ENCODE results near the gene DOCK3. TPM values are rescaled to one million over a fixed set of nuclear protein-coding genes. Genes with fewer than 3 reads are reported as not detected.

DOCK3 gene
- total and polyA plus RNA-seq, 2 of the 4 experiments (the other 2 are of a cell fraction) = under 0.01 to 0.12 TPM

- no TSS peak for BruUV-seq (replicated peaks)
Observed at GRCh38 chr3:51426921-51427320, 752.2 kb downstream of the DOCK3 start.

More at GRCh38 chr3:51426921-51427320, 752.2 kb downstream of the DOCK3 start:
- H3K79me1 ChIP-seq (ENCODE audit: low read depth in 1 of 2, low read length in 2 of 2) = no peaks in the 10 kb centered on the region; a peak in 2 of 4 replicates
- no peak overlapping the region for H4K8ac ChIP-seq (ENCODE audit: low read depth in 2 of 2, low read length in 2 of 2)
- H2BK120ac ChIP-seq (ENCODE audit: low read depth, low read length) = no peak overlapping the region
- H2BK5ac ChIP-seq (ENCODE audit: low read depth, low read length, poor library complexity, severe bottlenecking) = no peak overlapping the region
- WGBS, 2 experiments (ENCODE audit: extremely low coverage in 2 of 2, insufficient read length in 1 of 2) = no CpG with 5 or more reads among the region's 4 CpGs
- H3K4me3 ChIP-seq (ENCODE audit: insufficient read depth, low read depth, low read length) = no peak overlapping the region
- H4K91ac ChIP-seq (ENCODE audit: insufficient read depth, low read depth, low read length) = no peak overlapping the region
- ChIA-PET POLR2A (ENCODE audit: unreplicated experiment) (no interaction called here), CTCF (no interaction called here)
- no peak overlapping the region for H2AK9ac ChIP-seq (replicated peaks; ENCODE audit: low read depth, low read length, poor library complexity)
- no peak overlapping the region for H4K5ac ChIP-seq (ENCODE audit: low read depth, low read length)
- no peak overlapping the region for H3K9ac ChIP-seq (ENCODE audit: low read depth, low read length)
- H3K4me1 ChIP-seq (ENCODE audit: control insufficient read depth, insufficient read depth, low read length) = no peaks in the 10 kb centered on the region
- in situ Hi-C loops (cut with MboI; ENCODE audit: low sequenced_read_pairs) (no loop called here), dilution Hi-C loops (cut with HindIII; ENCODE audit: low sequenced_read_pairs, unreplicated experiment) (no loop called here), intact Hi-C loops (cut with micrococcal nuclease) (no loop called here)
- ATAC-seq (ENCODE audit: low read depth) = no peak
- no peak overlapping the region for H2AFZ ChIP-seq (replicated peaks; ENCODE audit: low read length, poor library complexity)
- no peak for DNase-seq
- H3K4ac ChIP-seq (ENCODE audit: low read depth, low read length) = no peak overlapping the region
- no peak overlapping the region for H2BK20ac ChIP-seq (ENCODE audit: low read depth, low read length)
- H3K27ac ChIP-seq (ENCODE audit: insufficient read depth, low read length) = no peak overlapping the region
- H2AK5ac ChIP-seq (ENCODE audit: low read depth, low read length) = no peak overlapping the region
- peaks cover 12% of the 10 kb centered on the region for H3K36me3 ChIP-seq (ENCODE audit: control insufficient read depth, insufficient read depth, low read length)
- no peak overlapping the region for H3K14ac ChIP-seq (replicated peaks; ENCODE audit: low read depth, low read length)
- H3K23ac ChIP-seq (ENCODE audit: low read depth, low read length) = no peak overlapping the region
- H4K20me1 ChIP-seq (ENCODE audit: insufficient read depth, low read length) = no peaks in the 10 kb centered on the region
- H3K18ac ChIP-seq (ENCODE audit: low read depth, low read length) = no peak overlapping the region
- H3K56ac ChIP-seq (ENCODE audit: extremely low read depth, insufficient read depth, low read length) = no peak overlapping the region
- H3K27me3 ChIP-seq (ENCODE audit: control insufficient read depth, insufficient read depth, low read length) = no peaks in the 10 kb centered on the region
- TF ChIP-seq MAZ (IDR thresholded peaks at IDR 0.05; ENCODE audit: borderline replicate concordance, low read depth, low read length) (no peak), CTCF (conservative IDR thresholded peaks at IDR 0.05; ENCODE audit: low read depth, low read length) (no peak), RCOR1 (IDR thresholded peaks at IDR 0.05; ENCODE audit: insufficient replicate concordance, low read length) (no peak), MAFK (IDR thresholded peaks at IDR 0.05; ENCODE audit: low read depth, low read length) (no peak), BHLHE40 (IDR thresholded peaks at IDR 0.05; ENCODE audit: low read depth, low read length) (no peak)
- no peak overlapping the region for H3K4me2 ChIP-seq (ENCODE audit: low read depth, low read length)
- no peaks in the 10 kb centered on the region for H3K9me1 ChIP-seq (ENCODE audit: insufficient read depth, low read length)
- no peak overlapping the region for H2BK15ac ChIP-seq (ENCODE audit: low read depth, low read length)
- H3K9me3 ChIP-seq (ENCODE audit: control insufficient read depth, insufficient read depth, low read length) = no peaks in the 10 kb centered on the region

Measured in IMR-90 (cell line).